ENCODE results near the gene SPDYE2.
A peak's percentile ranks its signal among the peaks of the same experiment; 100 is the strongest.
"Not testable (repeated sequence)": the region's sequence is repeated elsewhere in the genome, so short reads cannot be mapped to it uniquely, and the experiment has no call there.

SPDYE2 gene

GRCh38 chr7:102610441-102610840, 59.4 kb downstream of the SPDYE2 start:
- not testable (repeated sequence) for H3K36me3 ChIP-seq (ENCODE audit: low read depth); ATAC-seq (ENCODE audit: low read depth); H3K4me1 ChIP-seq (ENCODE audit: insufficient read depth, poor library complexity, severe bottlenecking); H3K27ac ChIP-seq (ENCODE audit: poor library complexity, severe bottlenecking); DNase-seq (ENCODE audit: low spot score); H3K27me3 ChIP-seq (ENCODE audit: insufficient read depth, poor library complexity, severe bottlenecking); H3K4me3 ChIP-seq (ENCODE audit: severe bottlenecking); H3K9me3 ChIP-seq (ENCODE audit: severe bottlenecking)

DNA sequence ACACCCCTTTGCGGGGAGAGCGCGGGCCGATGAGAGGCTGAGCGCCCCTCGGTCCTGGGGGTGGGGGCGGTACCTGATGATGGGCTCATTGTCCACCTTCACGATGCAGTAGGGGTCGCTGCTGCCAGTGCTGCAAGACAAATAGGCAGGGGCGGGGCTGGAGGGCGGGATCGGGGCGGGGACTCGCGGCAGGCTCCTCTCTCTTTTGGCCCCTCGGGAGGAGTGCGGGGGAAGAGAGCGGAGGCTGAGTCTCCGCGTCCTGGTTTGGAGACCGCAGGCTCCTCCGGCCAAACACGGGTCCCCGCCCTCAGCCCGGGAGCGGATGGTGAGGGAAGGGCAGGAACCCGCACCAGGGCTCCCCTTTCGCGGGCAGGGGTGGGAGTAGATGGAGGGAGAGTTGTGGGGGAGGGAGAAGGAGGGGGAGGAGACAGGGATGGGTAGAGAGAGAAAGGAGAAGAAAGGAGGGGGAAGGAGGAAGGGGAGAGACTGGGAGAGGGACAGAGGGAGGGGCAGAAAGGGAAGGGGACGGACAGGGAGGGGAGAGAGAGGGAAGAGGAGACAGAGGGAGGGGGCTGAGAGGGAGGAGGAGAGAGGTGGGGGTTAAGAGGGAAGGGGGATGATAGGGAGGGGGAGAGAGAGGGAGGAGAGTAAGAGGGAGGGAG, 60.1 kb downstream of the SPDYE2 start:
- DNase-seq (ENCODE audit: low spot score); H3K36me3 ChIP-seq (ENCODE audit: low read depth); H3K27ac ChIP-seq (ENCODE audit: poor library complexity, severe bottlenecking); H3K4me3 ChIP-seq (ENCODE audit: severe bottlenecking); H3K9me3 ChIP-seq (ENCODE audit: severe bottlenecking); H3K27me3 ChIP-seq (ENCODE audit: insufficient read depth, poor library complexity, severe bottlenecking); H3K4me1 ChIP-seq (ENCODE audit: insufficient read depth, poor library complexity, severe bottlenecking): not testable (repeated sequence)
- ATAC-seq (ENCODE audit: low read depth) = peak; percentile 59

GRCh38 chr7:102611675-102612325, 60.8 kb downstream of the SPDYE2 start:
- not testable (repeated sequence) for H3K4me3 ChIP-seq (ENCODE audit: severe bottlenecking); H3K36me3 ChIP-seq (ENCODE audit: low read depth); H3K27me3 ChIP-seq (ENCODE audit: insufficient read depth, poor library complexity, severe bottlenecking); H3K4me1 ChIP-seq (ENCODE audit: insufficient read depth, poor library complexity, severe bottlenecking); H3K9me3 ChIP-seq (ENCODE audit: severe bottlenecking); H3K27ac ChIP-seq (ENCODE audit: poor library complexity, severe bottlenecking); ATAC-seq (ENCODE audit: low read depth)
- peak; percentile 70 for DNase-seq (ENCODE audit: low spot score)

All from RWPE2 (cell line).